ENCODE data around the gene PLAC8. TPM values are rescaled to one million over a fixed set of nuclear protein-coding genes. Genes with fewer than 3 reads are reported as not detected.
"Not testable (repeated sequence)": the region's sequence is repeated elsewhere in the genome, so short reads cannot be mapped to it uniquely, and the experiment has no call there.

Gene PLAC8
- total RNA-seq, 1 experiment from 2014 or later: 3.3 TPM

DNA sequence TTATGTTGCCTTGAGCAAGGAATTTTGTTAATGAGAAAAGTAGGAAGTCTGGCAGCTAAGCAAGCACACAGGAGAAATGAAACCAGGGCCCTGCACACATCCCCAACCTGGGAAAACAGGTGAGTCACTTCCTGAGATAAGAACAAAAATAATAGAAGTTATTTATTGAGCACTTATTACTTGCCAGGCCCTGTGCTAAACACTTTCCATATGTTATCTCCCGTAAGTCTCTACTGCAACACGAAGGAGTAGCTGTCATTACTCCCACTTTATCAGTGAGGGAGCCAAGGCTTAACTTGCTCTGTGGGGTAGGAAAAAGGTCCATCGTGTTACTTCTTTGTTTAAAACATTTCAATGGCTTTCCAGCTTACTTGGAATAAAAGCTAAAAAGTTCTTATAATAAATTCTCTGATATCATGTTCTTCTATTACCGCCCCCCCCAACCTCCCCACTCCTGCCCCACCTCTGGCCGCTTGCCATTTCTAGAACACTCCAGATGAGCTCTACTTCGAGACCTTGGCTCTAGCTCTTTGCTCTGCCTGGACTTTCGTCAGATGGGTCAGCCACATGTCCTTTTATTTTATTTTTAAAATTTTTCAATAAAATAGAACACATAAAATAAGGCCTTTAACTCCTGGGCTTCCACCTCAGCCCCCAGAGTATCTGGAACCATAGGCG lies 36.3 kb upstream of the PLAC8 start:
- H3K36me3 Mint-ChIP-seq (ENCODE audit: insufficient read depth, unreplicated experiment): no peaks in the 10 kb centered on the region
- no peak overlapping the region for H3K4me3 Mint-ChIP-seq (ENCODE audit: unreplicated experiment)
- no peaks in the 10 kb centered on the region for H3K9me3 Mint-ChIP-seq (ENCODE audit: unreplicated experiment)
- DNase-seq (ENCODE audit: unreplicated experiment): peak; percentile 27
- H3K4me1 Mint-ChIP-seq (ENCODE audit: insufficient read depth, unreplicated experiment): peaks cover 10% of the 10 kb centered on the region
- H3K27me3 Mint-ChIP-seq (ENCODE audit: insufficient read depth, unreplicated experiment): no peaks in the 10 kb centered on the region
- CTCF ChIA-PET: interaction anchor here (0.8 kb wide), 1 partner anchor 76 kb away, joined by 3 read pairs; no protein-coding TSS in a partner anchor
- POLR2A ChIA-PET: no interaction called here
- intact Hi-C loops (cut with micrococcal nuclease): no loop called here
- BruUV-seq (replicated peaks): no TSS peak
- TF ChIP-seq, protein P1, sequence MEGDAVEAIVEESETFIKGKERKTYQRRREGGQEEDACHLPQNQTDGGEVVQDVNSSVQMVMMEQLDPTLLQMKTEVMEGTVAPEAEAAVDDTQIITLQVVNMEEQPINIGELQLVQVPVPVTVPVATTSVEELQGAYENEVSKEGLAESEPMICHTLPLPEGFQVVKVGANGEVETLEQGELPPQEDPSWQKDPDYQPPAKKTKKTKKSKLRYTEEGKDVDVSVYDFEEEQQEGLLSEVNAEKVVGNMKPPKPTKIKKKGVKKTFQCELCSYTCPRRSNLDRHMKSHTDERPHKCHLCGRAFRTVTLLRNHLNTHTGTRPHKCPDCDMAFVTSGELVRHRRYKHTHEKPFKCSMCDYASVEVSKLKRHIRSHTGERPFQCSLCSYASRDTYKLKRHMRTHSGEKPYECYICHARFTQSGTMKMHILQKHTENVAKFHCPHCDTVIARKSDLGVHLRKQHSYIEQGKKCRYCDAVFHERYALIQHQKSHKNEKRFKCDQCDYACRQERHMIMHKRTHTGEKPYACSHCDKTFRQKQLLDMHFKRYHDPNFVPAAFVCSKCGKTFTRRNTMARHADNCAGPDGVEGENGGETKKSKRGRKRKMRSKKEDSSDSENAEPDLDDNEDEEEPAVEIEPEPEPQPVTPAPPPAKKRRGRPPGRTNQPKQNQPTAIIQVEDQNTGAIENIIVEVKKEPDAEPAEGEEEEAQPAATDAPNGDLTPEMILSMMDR (IDR thresholded peaks at IDR 0.05; ENCODE audit: unreplicated experiment): no peak
- no peak overlapping the region for H3K27ac Mint-ChIP-seq (ENCODE audit: low read depth, unreplicated experiment)

DNA sequence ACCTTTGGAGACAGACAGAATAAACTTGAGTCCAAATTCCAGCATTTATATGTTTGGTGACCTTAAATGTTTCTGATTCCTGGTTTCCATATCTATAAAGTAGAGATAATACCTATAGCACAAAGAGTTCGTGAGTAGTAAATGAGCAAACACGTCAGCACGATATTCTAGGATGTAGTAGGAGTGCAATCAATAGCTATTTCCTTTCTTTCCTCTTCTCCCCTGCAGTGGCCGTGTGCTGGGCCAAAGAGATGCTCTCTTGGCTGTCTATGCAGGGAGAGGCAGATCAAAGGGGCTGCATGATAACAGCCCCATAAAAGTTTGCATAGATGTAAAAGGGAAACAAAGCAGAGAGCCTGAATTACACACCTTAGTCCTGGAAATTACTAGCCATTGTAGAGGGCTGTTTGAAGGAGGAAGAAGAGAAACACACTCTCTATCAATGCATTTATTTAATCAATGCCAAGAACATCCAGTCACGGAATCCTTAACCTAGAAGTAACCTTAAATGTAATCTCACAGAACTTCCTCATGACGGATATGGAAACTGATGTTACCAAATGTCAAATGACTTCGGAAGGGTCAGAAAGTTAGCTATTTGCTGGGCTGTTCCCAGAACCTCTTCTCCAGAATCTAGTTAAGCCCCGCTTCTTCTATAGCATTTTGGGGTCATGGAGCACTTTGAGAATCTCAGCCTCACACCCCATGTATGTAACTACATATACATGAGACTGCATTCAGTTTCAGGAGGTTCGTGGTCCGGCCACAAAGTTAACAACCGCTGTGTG lies 35.5 kb upstream of the PLAC8 start:
- POLR2A ChIA-PET: no interaction called here
- DNase-seq (ENCODE audit: unreplicated experiment): no peak
- TF ChIP-seq, protein P1 (IDR thresholded peaks at IDR 0.05; ENCODE audit: unreplicated experiment): no peak
- CTCF ChIA-PET: no interaction called here
- H3K27me3 Mint-ChIP-seq (ENCODE audit: insufficient read depth, unreplicated experiment): no peaks in the 10 kb centered on the region
- H3K27ac Mint-ChIP-seq (ENCODE audit: low read depth, unreplicated experiment): no peak overlapping the region
- no peak overlapping the region for H3K4me3 Mint-ChIP-seq (ENCODE audit: unreplicated experiment)
- peaks cover 10% of the 10 kb centered on the region for H3K4me1 Mint-ChIP-seq (ENCODE audit: insufficient read depth, unreplicated experiment)
- intact Hi-C loops (cut with micrococcal nuclease): no loop called here
- no peaks in the 10 kb centered on the region for H3K9me3 Mint-ChIP-seq (ENCODE audit: unreplicated experiment)
- H3K36me3 Mint-ChIP-seq (ENCODE audit: insufficient read depth, unreplicated experiment): no peaks in the 10 kb centered on the region
- no TSS peak for BruUV-seq (replicated peaks)

DNA sequence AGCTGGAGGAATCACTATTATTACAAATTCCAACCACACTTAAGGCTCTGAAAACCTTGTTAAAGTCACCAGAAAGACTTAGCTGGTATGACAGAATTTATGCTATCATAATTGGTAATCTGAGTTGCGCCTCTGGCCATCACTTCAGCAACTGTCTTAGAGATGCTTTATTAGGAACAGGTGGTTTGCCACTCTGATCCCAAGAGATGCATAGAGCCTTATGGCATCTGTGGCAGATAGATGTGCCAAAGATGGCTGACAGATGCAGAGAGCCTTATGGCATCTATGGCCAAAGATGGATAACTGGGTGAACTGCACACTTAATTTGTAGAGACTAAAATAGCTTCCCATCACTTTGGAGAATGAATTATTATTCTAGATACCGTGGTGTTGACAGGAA lies 32.3 kb upstream of the PLAC8 start:
- Mint-ChIP-seq H3K4me1 (ENCODE audit: insufficient read depth, unreplicated experiment) (peaks cover 10% of the 10 kb centered on the region), H3K4me3 (ENCODE audit: unreplicated experiment) (no peak overlapping the region), H3K9me3 (ENCODE audit: unreplicated experiment) (peaks cover 7% of the 10 kb centered on the region), H3K36me3 (ENCODE audit: insufficient read depth, unreplicated experiment) (no peaks in the 10 kb centered on the region), H3K27ac (ENCODE audit: low read depth, unreplicated experiment) (no peak overlapping the region), H3K27me3 (ENCODE audit: insufficient read depth, unreplicated experiment) (no peaks in the 10 kb centered on the region)
- TF ChIP-seq, protein P1 (IDR thresholded peaks at IDR 0.05; ENCODE audit: unreplicated experiment): no peak
- intact Hi-C loops (cut with micrococcal nuclease): no loop called here
- no peak for DNase-seq (ENCODE audit: unreplicated experiment)
- POLR2A ChIA-PET: no interaction called here
- BruUV-seq (replicated peaks): no TSS peak
- CTCF ChIA-PET: no interaction called here

DNA sequence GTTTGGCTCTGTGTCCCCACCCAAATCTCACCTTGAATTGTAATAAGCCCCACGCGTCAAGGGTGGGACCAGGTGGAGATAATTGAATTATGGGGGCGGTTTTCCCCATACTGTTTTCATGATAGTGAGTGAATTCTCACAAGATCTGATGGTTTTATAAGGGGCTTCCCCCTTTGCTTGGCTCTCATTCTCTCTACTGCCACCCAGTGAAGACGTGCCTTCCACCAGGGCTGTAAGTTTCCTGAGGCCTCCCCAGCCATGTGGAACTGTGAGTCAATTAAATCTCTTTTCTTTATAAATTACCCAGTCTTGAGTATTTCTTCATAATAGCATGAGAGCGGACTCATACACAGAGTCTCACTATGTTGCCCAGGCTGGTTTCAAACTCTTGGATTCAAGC lies 31.2 kb upstream of the PLAC8 start:
- intact Hi-C loops (cut with micrococcal nuclease); POLR2A ChIA-PET; DNase-seq (ENCODE audit: unreplicated experiment); H3K9me3 Mint-ChIP-seq (ENCODE audit: unreplicated experiment); H3K4me1 Mint-ChIP-seq (ENCODE audit: insufficient read depth, unreplicated experiment); BruUV-seq (replicated peaks); CTCF ChIA-PET; H3K27ac Mint-ChIP-seq (ENCODE audit: low read depth, unreplicated experiment); H3K27me3 Mint-ChIP-seq (ENCODE audit: insufficient read depth, unreplicated experiment); H3K4me3 Mint-ChIP-seq (ENCODE audit: unreplicated experiment); H3K36me3 Mint-ChIP-seq (ENCODE audit: insufficient read depth, unreplicated experiment): not testable (repeated sequence)

Data from MCF 10A (cell line).